ENCODE measurements around the gene FBLN2.

GRCh38 chr3:13631256-13631655 is 82.3 kb downstream of the FBLN2 start:
- TF ChIP-seq YY1 (IDR thresholded peaks at IDR 0.05; ENCODE audit: insufficient read depth, insufficient replicate concordance, low read depth, low read length) (no peak), JUND (CRISPR knock-in tag; IDR thresholded peaks at IDR 0.05) (no peak), IRF9 (CRISPR knock-in tag; IDR thresholded peaks at IDR 0.05; ENCODE audit: borderline replicate concordance) (no peak), E2F1 (CRISPR knock-in tag; IDR thresholded peaks at IDR 0.05) (no peak), BRCA1 (CRISPR knock-in tag; IDR thresholded peaks at IDR 0.05) (no peak), POLR2A (IDR thresholded peaks at IDR 0.05; ENCODE audit: insufficient read depth in 1 of 2, low read depth in 2 of 2, low read length in 2 of 2) (no peak), SKI (IDR thresholded peaks at IDR 0.05; ENCODE audit: partially characterized antibody) (no peak), ZNF280D (CRISPR knock-in tag; IDR thresholded peaks at IDR 0.05) (no peak), CHD2 (IDR thresholded peaks at IDR 0.05; ENCODE audit: low read depth, low read length) (no peak)
- TF ChIP-seq, protein P1, sequence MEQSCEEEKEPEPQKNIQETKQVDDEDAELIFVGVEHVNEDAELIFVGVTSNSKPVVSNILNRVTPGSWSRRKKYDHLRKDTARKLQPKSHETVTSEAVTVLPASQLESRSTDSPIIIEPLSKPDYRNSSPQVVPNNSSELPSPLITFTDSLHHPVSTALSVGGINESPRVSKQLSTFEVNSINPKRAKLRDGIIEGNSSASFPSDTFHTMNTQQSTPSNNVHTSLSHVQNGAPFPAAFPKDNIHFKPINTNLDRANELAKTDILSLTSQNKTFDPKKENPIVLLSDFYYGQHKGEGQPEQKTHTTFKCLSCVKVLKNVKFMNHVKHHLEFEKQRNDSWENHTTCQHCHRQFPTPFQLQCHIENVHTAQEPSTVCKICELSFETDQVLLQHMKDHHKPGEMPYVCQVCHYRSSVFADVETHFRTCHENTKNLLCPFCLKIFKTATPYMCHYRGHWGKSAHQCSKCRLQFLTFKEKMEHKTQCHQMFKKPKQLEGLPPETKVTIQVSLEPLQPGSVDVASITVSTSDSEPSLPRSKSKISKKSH (CRISPR knock-in tag; IDR thresholded peaks at IDR 0.05; ENCODE audit: borderline replicate concordance), result no peak
- TF ChIP-seq, protein P2, sequence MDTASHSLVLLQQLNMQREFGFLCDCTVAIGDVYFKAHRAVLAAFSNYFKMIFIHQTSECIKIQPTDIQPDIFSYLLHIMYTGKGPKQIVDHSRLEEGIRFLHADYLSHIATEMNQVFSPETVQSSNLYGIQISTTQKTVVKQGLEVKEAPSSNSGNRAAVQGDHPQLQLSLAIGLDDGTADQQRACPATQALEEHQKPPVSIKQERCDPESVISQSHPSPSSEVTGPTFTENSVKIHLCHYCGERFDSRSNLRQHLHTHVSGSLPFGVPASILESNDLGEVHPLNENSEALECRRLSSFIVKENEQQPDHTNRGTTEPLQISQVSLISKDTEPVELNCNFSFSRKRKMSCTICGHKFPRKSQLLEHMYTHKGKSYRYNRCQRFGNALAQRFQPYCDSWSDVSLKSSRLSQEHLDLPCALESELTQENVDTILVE (CRISPR knock-in tag; IDR thresholded peaks at IDR 0.05), result no peak
- TF ChIP-seq, protein P3, sequence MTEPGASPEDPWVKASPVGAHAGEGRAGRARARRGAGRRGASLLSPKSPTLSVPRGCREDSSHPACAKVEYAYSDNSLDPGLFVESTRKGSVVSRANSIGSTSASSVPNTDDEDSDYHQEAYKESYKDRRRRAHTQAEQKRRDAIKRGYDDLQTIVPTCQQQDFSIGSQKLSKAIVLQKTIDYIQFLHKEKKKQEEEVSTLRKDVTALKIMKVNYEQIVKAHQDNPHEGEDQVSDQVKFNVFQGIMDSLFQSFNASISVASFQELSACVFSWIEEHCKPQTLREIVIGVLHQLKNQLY (CRISPR knock-in tag; IDR thresholded peaks at IDR 0.05), result no peak
- TF ChIP-seq, protein P4, sequence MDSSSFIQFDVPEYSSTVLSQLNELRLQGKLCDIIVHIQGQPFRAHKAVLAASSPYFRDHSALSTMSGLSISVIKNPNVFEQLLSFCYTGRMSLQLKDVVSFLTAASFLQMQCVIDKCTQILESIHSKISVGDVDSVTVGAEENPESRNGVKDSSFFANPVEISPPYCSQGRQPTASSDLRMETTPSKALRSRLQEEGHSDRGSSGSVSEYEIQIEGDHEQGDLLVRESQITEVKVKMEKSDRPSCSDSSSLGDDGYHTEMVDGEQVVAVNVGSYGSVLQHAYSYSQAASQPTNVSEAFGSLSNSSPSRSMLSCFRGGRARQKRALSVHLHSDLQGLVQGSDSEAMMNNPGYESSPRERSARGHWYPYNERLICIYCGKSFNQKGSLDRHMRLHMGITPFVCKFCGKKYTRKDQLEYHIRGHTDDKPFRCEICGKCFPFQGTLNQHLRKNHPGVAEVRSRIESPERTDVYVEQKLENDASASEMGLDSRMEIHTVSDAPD (CRISPR knock-in tag; IDR thresholded peaks at IDR 0.05), result no peak
- TF ChIP-seq, protein P5, sequence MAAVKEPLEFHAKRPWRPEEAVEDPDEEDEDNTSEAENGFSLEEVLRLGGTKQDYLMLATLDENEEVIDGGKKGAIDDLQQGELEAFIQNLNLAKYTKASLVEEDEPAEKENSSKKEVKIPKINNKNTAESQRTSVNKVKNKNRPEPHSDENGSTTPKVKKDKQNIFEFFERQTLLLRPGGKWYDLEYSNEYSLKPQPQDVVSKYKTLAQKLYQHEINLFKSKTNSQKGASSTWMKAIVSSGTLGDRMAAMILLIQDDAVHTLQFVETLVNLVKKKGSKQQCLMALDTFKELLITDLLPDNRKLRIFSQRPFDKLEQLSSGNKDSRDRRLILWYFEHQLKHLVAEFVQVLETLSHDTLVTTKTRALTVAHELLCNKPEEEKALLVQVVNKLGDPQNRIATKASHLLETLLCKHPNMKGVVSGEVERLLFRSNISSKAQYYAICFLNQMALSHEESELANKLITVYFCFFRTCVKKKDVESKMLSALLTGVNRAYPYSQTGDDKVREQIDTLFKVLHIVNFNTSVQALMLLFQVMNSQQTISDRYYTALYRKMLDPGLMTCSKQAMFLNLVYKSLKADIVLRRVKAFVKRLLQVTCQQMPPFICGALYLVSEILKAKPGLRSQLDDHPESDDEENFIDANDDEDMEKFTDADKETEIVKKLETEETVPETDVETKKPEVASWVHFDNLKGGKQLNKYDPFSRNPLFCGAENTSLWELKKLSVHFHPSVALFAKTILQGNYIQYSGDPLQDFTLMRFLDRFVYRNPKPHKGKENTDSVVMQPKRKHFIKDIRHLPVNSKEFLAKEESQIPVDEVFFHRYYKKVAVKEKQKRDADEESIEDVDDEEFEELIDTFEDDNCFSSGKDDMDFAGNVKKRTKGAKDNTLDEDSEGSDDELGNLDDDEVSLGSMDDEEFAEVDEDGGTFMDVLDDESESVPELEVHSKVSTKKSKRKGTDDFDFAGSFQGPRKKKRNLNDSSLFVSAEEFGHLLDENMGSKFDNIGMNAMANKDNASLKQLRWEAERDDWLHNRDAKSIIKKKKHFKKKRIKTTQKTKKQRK (IDR thresholded peaks at IDR 0.05; ENCODE audit: low read length), result no peak

Measured in HepG2 (cell line).